GM19455 (cell line): Measurements from ENCODE around the gene HDAC4.
"Not testable (repeated sequence)": the region's sequence is repeated elsewhere in the genome, so short reads cannot be mapped to it uniquely, and the experiment has no call there.

Source experiments
- ATAC-seq: cut with Tn5 transposase; IDR thresholded peaks from one replicate; pipeline ENCODE4 v1.9.1; 2021; ENCODE audit not compliant: unreplicated experiment

HDAC4 gene

DNA sequence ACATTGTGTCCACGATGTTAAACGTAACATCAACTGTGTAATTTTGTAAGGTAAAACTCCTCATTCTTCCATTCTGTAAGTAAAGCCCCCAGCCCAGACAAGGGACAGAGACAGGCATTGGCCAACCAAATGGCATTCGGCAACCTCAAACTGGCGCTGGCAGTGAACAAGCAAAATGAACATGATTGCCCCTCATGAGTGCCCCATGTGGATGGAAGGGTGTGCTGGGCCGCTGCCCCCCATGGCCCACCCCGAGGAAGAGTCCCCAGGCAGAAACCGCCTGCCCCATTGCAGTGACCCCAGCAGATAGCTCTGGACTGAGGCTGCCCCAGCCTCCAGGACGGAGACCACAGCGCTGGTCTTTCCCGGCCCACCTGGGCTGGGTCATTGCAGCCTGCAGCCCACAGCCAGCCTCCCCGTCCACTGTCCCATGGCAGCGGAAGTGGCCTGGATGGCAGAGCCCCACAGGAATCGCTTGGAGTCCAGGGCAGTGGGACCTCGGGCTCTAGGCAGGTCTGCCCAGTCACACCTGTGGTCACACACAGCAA lies 220.2 kb downstream of the HDAC4 start:
- ATAC-seq: no peak

DNA sequence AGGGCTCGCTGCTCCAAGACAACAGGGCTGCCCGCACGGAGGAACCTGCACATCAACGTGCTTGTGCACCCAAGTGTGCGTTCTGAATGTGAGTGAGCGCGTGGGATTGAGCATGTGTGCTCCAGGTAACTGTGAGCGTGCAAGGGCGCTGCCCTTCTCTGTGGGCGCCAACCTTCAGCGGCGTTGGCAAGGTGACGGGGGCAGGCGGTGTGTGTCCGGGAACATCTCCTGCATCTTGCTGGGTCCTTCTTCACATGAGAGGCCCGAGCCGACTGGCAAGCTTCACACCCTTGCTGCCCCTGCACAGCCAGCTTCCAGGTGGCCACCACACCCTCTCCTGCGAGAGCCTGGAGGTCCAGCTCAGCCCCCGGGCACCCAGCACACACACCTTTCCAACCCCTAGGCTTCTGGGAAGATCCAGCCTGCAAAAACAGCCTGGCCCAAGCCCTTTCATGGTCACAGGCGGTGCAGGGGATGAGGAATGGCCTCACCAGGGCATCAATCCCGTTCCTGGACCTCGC lies 220.9 kb downstream of the HDAC4 start:
- ATAC-seq: no peak

DNA sequence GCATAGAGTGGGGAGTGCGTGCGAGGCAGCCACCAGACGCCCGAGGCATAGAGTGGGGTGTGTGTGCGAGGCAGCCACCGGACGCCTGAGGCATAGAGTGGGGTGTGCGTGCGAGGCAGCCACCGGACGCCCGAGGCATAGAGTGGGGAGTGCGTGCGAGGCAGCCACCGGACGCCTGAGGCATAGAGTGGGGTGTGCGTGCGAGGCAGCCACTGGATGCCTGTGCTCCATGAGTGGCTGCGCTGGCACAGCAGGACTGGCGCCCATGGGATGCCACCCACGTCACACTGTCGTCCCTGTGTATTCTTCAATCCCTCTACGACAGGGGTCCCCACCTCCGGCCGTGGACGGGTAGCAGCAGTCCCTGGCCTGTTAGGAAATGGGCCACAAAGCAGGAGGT lies 221.9 kb downstream of the HDAC4 start:
- no peak for ATAC-seq

DNA sequence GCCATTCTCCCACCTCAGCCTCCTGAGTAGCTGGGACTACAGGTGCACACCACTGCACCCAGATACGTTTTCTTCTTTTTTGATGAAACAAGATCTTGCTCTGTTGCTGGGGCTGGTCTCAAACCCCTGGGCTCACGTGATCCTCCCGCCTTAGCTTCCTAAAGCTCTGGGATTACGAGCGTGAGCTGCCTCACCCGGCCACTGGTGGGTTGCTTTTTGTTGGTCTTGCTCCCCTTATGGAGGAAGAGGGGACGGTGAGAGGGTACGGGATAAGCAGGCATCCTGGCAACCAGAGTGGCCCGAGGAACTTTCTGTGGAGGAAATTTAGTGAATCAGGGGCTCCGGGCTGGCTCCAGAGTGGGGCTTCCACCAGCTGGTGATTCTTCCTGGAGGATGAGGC lies 222.3 kb downstream of the HDAC4 start:
- ATAC-seq: no peak

DNA sequence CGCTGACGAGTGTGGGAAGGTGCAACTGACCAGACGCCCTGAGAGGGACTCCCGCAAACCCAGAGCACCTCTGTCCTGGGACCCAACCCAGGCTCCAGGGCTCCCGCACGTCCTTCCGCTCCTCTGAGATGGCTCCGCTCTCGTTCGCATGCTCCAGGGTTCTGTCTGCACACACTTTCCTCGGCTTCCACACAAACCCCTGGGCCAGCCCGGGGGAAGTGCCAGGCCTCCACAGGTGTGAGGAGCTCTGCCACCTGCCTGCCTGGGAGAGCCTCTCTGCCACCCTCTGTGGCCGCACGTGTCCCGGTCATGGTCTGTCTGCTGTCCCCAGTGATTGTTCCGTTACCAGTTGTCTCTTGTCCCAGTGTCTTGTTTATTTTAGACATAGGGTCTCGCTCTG lies 222.9 kb downstream of the HDAC4 start:
- no peak for ATAC-seq

DNA sequence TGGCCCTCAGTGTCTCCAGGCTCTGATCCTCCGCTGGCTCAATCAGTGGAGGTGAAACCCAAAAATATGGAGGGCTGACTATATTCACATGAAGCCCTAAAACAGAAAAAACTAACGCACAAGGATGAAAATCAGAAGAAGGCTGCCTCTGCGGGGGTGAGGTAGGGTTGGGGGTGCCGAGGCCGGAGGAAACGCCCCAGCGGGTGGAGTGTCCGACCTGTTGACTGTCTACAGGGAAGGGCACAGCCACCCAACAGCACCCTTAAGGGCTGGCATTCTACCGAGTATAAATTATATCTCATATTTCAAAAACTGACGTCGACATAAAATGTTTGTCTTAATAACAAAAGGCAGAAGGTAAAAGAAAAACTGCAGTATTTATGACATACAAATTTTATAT lies 223.5 kb downstream of the HDAC4 start:
- no peak for ATAC-seq

DNA sequence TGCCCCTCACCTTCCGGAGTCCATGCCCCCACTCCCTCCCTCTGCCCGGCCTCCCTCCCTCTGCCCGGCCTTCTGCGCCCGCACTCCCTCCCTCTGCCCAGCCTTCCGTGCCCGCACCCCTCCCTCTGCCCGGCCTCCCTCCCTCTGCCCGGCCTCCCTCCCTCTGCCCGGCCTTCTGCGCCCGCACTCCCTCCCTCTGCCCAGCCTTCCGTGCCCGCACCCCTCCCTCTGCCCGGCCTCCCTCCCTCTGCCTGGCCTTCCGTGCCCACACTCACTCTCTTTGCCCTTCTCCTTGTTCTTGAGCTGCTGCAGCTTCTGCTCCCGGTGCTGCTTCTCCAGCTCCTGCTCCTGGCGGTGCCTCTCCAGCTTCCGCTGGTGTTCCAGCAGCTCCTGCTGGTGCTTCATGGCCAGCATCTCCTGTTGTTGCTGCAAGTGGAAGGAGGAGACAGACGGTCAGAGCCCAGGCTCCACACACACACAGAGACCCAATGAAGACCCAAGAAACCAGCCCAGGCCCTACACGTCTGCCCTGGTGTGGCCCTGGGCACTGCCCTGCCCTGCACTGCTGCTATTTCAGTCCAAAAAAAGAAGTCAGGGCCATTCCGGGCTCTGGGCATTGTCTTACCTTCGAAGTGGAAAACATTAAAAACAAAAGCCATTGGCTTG lies 224.5 kb downstream of the HDAC4 start:
- ATAC-seq: not testable (repeated sequence)

DNA sequence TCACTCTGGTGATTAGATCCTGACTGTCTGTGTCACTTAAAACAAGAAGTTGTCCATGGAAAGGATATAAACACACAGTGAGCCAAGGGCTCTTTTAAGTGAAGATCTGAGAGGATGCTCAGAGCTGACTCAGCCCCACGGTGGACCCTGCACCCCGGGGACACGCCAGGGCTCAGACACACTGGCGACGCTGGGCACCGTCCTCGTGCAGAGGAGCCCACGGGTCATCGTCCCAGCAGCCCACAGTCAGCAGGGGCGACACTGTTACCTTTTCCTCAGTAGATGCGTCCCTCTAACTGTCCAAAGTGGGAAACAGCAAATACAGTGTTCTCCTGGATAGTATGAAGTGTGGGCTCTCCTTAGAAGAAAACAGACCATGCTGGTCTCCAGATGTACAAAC lies 225.6 kb downstream of the HDAC4 start:
- no peak for ATAC-seq

DNA sequence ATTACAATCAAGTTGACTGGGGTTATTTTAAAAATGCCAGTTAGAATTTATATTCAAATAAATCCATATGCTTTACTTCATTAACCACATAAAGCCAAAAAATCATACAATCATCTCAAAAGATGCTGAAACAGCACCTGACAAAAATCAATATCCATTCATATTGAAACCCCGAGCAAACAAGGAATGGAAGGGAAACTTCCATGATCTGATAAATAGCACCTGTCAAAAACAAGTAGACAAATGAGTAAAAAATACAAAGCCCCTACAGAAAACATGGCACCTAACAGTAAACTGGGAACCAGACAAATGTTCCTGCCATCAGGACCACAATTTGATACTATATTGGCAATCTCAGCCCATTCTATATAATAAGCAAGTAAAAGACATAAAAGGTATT lies 227.5 kb downstream of the HDAC4 start:
- ATAC-seq: no peak

DNA sequence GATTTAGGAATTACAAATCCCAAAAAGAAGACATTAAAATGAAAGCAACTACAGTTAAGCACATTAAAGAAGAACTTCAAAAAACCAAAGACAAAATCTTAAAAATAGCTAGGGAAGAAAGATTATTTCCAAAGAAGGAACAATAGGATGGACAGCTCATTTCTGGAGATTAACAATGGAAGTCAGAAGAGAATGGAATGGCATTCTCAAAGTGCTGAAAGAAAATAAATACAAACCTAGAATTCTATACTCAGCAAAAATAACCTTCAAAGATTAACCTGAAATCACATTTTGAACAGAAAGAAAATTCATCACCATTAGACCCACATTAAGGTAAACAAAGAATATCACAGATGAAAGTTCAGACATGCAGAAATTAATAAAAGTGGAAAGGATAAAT lies 229.2 kb downstream of the HDAC4 start:
- ATAC-seq: no peak

DNA sequence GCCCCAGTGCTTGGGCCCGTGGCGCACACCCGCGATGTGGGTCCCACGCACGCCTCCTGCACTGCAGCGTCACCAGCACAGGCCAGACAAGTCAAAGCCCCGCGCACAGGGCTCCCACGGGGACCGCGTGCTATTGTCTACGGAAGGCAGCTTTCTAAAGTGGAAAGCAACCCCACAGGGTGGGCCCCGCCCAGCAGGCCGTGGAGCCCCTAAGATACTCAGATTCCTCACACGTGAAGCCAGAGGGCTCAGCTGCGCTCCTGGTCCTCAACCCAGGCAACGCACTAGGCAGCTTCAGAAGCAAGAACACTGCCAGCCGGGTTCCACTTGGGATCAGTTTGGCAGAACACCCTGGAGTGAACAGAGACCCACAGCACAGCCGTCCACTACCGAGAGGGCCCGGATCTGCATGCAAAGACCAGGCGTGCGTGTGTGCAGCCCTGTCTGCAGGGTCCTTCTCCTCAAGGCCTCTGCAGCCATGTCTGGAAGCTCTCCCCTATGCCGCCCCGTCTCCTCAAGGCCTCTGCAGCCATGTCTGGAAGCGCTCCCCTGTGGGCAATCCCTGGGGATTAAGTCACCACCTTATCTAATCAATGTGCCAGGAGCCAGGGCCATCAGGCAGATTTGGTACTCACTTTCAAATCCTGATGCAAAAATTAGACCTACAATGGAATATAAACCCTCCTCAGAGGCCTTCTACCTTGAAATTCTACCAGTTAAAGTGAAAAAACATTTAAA lies 231.3 kb downstream of the HDAC4 start:
- no peak for ATAC-seq

DNA sequence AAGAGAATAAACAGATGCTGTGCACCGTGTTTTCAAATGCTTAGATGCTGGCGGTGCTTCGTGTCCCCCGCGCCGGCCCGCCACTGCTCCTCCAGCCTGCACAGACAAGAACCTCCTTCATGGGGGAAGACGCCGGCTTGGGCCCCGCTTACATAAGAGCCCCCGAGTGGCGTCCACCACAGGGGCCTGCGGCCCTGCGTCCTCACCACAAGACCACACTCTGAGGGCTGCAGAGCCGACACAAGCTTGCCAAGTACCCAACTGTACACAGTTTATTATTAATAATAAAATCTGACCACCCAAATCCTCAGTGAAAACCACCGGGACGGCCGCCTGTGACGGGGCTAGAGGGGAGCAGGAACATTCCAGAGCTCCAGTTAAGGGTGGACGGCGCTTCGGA lies 232.2 kb downstream of the HDAC4 start:
- no peak for ATAC-seq

DNA sequence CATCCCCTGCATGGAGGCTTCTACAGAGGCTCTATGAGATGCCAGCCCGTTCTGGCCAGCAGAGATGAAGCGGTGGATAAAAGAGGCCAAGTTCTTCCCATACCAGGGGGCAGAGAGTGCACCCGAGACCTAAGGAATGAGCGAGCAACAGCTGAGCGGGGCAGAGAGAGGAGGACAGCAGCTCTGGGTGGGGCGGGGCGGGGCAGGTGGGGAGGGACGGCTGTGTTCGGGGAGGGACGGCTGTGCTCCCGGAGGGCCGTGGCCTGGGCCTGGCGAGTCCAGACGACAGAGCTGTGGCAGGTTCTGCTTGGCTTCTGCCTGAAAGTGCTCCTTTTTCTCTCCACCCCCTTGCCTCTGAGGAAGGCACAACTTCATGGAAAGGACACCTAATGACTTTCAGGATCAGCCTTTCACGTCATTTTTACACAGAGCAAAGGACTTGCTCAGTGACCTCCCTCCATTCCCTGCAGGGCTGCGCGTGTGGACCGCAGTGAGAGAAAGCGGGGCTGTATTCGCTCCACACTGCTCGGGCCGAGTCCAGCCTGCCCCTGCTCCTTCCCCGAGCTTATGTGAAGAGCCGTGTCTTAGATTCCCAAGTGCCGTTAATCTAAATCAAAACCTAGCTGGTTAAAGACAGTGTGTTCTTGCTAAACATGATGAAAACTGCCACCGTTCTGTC lies 232.9 kb downstream of the HDAC4 start:
- no peak for ATAC-seq

DNA sequence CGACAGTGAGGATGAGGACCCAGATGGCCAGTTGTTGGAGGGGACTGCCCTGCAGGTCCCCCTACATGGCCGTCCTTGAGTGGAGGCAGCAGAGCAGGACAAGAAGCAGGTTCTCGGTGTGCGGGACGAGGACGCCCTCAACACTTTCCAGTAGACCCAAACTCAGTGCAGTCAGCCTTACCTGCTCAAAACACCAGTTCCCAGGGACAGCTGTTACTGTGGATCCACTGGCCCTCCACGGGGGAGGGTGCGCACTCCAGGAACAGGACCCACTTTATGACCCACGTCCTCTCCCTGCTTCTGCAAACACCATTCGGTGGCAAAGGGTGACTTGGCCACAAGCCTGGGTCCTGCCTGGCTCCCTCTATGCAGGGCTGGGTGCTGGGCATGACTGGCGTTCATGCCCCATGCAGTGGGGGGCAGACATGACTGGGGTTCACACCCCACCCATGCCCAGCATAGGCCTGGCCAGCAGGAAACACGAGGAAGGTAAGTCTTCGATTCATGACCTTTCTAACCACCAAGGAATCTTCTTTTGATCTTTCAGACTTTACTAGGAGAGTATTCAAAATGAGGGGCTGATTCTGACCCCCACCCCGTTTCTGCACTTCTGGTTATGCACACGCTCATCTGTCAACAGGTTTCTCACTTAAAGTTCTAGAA lies 233.7 kb downstream of the HDAC4 start:
- ATAC-seq: no peak

DNA sequence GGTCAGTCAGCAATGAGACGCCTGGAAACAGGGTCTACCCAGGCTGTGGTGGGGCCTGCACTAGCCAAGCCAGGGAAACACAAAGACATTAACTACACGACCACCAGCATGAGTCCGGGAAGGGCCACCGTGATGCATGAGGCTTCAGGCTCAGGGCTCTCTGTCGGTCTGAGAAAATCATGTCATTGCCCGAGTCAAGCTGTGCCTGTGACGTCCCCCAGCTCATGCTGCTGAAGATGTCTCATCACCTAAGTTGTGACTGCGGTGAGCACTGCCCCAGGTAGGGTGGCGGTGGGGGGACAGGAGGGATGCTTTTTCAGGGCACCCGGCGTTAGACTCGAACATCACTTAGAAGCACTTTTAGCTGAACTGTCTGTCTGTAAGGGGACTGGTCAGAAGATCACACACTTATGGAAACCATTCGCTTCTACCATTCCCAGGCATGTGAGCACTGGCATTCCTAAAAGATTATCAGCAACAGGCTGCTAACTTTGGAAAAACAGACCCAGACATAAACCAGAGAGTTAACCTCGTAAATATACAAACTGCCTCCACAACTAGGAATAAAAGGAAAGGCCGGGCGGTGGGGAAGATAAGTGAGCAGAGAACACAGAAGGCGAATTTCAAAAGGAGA lies 234.5 kb downstream of the HDAC4 start:
- no peak for ATAC-seq

DNA sequence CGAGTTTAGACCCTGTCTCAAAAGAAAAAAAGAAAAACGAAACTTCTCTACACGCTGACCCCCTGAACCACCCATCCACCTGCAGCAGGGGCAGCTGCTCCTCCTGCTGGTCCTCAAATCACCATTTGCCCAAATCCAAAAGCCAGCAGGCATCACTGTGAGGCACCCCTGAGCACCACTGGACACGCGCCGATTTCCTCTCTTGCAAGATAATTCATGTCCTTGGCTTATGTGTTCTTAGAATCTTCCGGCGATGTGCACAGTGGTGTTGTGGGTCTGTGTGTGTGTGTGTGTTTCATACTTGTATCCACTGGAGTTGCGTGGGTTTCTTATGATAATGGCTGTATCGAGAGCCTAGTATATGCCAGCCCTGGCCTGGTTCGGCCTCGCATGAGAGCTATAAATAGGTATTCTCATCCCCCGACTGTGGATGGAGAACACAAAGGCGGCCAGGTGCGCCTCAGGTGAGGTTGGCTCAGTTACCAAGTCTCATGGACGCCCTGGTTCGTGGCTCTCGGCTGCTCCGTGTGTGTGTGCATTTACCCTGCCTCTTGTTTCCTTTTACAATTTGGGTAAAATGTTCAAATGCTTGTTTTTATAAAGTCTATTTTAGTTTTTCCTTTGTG lies 235.5 kb downstream of the HDAC4 start:
- ATAC-seq: no peak

DNA sequence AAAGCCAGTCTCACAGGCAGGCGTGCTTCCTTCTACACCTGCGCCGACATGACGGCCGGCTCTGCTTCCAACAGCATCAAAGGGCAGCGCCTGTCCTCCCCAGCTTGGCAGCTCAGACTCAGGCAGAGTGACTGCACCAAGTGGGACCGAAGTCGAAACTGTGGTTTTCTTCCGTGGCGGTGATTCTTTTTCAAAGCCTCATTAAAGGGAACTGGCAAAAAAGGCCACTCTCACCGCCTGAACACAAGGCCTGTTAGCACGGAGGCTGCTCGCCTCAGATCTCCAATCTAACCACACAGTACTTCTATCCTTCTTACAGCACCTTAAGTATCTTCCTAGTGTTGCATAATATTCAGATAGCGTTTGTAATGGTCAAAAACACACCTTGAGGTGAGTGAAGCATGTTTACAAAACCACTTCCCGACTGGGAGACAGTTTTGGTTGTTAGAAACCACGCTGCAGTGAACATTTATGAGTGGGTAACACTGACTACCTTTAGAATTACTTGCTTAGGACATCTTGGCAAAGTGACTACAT lies 236.4 kb downstream of the HDAC4 start:
- no peak for ATAC-seq

DNA sequence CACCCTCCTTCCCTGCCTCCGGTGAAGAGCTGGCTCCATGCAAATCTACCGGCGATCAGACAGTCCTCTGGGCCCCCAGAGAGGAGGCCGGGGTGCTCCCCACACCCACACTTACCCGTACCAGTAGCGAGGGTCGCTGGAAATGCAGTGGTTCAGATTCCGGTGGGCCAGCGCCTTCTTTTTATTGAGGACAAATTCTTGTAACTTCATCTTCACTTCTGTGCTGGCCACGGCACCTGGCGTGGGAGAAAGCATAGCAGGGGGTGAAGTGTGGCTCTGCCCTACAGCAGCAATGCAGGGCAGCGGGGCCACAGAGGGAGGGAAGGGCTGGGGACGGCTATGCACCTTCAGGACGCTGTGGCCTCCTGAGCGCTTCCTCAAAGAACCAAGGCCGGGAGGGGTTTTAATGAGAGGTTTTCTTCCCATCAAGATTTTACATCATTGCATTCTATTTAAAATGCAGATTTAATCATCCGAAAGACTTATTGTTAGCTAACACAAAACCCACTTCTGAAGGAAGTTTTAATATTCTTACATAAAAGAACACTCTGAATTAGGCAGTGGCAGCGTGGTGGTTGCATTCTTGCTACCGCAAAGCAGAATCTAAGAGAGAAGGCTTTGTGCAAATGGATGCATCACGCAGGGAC lies 237.0 kb downstream of the HDAC4 start:
- no peak for ATAC-seq

DNA sequence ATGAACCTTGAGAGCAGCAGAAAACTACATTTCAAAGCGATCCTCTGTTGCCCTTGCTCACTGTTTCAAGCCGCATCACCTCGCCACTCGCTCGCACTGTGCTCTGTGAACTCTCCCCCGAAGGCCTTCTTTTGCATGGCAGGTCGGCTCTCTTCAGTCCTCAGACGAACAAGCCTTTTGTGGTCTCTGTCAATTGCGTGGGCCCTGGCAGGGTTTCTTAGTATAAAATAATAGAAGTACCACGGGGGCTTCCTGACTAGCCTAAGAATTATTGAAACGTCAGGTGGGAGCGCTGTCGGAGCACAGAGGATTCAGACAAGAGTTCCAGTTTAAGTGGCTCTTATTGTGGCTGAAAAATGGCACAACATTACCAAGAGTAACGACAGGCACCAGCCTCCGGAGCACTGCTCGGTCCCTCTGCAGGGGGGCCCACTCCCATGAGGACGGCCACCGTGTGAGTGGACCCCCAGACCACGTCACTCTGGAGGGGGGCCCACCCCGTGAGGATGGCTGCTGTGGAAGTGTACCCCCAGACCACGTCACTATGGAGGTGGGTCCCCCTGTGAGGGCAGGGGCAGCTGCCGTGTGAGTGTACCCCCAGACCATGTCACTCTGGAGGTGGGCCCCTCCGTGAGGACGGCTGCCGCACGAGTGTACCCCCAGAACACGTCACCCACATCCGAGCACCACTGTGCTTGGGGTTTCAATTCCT lies 237.7 kb downstream of the HDAC4 start:
- no peak for ATAC-seq
